Upper lobe of left lung (tissue), 4 donors: ENCODE results near the gene DYNLRB2.

Experiments
- POLR2A ChIP-seq, 4 donors: fragments of 450-650 bp; IDR thresholded peaks; one replicate each; pipeline ENCODE4 v1.5.1; 2016 to 2017; ENCODE audit warnings: antibody characterized with exemption in 4 of 4, mild to moderate bottlenecking in 2 of 4
- POLR2AphosphoS5 ChIP-seq, 2 donors: sonication (generic); formaldehyde crosslinking; IDR thresholded peaks; one replicate each; pipeline ENCODE4 v1.5.1; 2017; ENCODE audit warnings: antibody characterized with exemption in 2 of 2
- TF ChIP-seq, protein P1 (sequence below), 6 experiments: fragments of 450-650 bp in 4 of 6; fragments of 200-600 bp in 2 of 6; sonication (generic) in 2 of 6; IDR thresholded peaks; one replicate each; pipeline ENCODE4 v1.5.1; 2016 to 2019; ENCODE audit warnings: antibody characterized with exemption in 6 of 6

DNA sequence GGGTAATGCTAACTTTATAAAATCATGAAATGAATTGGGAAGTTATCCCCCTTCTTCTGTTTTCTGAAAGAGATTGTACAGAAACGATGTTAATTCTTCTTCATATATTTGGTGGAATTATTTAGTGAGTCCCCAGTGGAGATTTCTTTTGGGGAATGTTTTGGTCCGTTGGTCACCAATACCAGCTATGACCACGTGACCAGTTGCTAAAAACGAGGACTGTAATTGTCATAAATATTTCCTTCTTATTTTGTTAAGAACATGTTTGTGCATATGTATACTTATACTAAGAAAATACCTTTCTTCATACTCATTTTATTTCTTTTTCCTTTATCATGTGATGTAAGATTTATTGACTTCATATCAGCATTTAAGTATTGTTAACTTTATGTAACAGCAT is 10.3 kb upstream of the DYNLRB2 start:
- TF ChIP-seq, protein P1, sequence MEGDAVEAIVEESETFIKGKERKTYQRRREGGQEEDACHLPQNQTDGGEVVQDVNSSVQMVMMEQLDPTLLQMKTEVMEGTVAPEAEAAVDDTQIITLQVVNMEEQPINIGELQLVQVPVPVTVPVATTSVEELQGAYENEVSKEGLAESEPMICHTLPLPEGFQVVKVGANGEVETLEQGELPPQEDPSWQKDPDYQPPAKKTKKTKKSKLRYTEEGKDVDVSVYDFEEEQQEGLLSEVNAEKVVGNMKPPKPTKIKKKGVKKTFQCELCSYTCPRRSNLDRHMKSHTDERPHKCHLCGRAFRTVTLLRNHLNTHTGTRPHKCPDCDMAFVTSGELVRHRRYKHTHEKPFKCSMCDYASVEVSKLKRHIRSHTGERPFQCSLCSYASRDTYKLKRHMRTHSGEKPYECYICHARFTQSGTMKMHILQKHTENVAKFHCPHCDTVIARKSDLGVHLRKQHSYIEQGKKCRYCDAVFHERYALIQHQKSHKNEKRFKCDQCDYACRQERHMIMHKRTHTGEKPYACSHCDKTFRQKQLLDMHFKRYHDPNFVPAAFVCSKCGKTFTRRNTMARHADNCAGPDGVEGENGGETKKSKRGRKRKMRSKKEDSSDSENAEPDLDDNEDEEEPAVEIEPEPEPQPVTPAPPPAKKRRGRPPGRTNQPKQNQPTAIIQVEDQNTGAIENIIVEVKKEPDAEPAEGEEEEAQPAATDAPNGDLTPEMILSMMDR (IDR thresholded peaks at IDR 0.05) = no peak
- TF ChIP-seq POLR2A (IDR thresholded peaks at IDR 0.05) = no peak
- no peak for TF ChIP-seq POLR2AphosphoS5 (IDR thresholded peaks at IDR 0.05)
